IPS-NIHi11 (cell line): ENCODE data around the gene CMC2.

ENCODE experiments used
- DNase-seq: peaks from one replicate; pipeline ENCODE4 v3.0.0; 2012; ENCODE audit warnings: mixed read lengths, low spot score

CMC2 gene

DNA sequence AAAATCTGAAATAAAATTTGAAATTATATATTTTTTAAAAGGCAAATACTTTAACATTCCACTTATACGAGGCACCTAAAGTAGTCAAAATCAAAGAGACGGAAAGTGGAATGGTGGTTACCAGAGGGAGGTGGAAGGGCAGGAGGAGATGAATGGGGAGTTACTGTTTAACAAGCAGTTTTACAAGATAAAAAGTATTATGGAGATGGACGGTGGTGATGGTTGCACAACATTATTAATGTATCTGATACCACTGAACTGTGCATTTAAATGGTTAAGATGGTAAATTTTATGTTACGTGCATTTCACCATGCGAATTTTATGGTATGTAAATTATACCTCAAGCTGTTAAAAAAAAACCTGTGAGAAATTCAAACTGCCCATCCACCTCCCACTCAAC lies 5.4 kb downstream of the CMC2 start:
- DNase-seq: no peak

DNA sequence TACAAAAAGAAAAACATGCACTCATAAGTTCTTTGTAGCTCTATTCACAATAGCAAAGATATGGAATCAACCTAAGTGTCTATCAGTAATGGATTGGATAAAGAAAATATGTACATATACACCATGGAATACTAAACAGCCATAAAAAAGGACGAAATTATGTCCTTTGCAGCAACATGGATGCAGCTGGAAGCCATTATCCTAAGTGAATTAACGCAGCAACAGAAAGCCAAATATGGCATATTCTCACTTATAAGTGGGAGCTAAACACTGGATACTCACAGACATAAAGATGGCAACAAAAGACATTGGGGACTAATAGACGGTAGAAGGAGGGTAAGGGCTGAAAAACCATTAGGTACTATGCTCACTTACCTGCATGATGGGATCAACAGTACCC lies 5.8 kb downstream of the CMC2 start:
- no peak for DNase-seq

DNA sequence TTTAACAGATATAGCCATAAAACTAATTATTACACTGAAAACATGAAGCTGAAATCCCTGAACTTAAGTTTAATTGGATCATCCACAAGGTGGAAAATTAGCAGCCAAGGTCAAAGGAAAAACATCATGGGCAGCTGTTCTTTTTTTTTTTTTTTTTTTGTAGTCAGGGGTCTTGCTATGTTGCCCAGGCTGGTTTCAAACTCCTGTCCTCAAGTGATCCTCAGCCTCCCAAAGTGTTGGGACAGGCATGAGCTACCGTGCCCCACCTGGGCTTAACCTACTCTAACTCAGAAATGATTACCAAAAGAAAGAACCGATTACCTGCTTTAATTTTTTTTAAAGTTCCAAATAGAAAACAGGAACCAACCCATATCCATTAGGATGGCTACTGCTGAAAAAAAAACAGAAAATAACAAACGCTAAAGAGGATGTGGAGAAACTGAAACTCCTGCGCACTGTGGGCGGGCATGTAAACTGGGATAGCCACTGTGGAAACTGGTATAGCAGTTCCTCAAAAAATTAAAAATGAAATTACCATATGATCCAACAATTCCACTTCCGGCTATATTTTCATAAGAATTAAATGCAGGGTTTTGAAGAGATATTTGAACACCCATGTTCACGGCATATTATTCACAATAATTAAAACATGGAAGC lies 8.6 kb downstream of the CMC2 start:
- DNase-seq: no peak

- no peak for DNase-seq
Measured at GRCh38 chr16:80997139-80997798, 9.4 kb downstream of the CMC2 start.

DNA sequence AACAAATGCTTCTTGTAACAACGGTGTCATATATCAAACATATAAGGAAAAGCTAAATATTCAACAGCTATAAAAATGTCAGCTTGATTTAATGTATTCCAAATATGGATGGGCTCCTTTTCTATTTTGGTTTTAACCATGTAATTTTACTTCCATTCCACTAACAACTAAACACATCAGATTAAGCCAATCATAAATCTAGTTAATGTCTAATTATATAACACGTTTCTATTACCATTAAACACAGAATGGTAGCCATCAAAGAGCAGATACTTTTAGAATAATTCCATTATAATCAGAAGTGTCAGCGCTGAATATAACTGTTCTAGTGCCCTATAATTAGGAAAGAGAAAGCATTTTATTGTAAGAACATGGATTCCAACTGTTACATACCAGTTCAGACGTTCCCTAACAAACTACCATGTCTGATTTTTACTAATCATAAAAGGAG lies 10.0 kb downstream of the CMC2 start:
- DNase-seq: no peak

- no peak for DNase-seq
Measured at GRCh38 chr16:80994451-80994850, 12.2 kb downstream of the CMC2 start.

DNA sequence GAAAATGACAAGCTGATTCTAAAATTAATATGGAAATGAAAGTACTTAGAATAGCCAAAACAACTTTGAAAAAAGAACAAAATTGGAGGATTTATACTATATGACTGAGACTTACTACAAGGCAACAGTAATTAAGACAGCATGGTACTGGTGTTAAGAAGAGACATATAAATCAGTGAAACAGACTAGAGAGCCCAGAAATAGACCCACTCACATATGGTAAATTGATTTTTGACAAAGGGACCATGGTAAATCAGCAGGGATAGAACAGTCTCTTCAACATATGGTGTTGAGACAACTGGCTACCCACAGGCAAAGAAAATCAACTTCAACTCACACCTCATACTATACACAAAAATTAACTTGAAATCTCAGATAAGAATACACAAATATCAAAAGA lies 12.9 kb downstream of the CMC2 start:
- DNase-seq: no peak

- no peak for DNase-seq
Measured at GRCh38 chr16:80993307-80993706, 13.4 kb downstream of the CMC2 start.

DNA sequence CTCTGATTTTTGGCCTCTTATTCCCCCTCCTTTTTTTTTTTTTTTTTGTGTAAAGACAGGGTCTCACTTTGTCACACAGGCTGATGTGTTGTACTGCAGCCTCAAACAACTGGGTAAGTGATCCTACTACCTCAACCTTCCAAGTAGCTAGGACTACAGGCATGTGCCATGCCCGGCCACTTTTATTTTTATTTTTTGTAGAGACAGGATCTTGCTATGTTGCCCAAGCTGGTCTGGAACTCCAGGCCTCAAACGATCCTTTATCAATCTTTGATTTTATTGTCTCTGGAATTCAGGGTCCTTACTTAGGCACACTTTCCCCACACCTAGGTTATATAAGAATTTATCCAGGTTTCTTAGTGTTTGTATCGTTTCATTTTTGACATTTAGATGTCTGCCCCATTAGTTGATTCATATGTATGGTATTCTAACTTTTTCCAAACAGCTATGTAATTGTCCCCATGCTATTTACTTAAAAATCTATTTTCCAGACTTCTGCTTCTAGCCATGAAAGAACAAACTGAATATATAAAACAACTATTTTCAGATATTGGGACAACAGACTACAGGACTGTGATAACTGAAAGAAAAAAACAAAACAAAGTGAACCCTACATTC lies 13.9 kb downstream of the CMC2 start:
- DNase-seq: no peak

DNA sequence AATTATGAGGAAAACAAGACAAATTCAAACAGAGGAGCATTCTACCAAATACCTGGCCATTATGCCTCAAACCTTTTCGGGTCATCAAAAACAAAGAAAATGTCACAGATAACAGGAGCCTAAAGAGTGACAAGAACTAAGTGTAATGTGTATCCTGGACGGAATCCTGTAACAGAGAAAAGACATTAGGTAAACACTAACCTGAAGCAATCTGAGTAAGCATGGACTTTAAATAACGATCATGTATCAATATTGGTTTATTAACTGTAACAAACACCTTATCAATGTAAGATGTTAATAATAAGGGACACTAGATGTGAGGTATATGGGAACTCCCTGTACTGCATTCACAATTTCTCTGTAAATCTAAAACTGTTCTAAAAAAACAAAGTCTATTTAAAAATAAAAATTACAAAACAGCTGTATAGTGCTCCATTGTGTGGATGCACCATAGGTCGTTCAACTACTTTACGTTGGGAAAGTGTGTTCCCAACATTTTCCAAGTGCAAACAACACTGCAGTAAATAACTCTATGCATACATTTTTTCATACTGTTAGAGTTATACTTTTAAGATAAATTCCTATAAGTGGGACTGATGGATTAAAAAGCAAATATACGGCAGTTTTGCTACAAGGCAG lies 14.8 kb downstream of the CMC2 start:
- no peak for DNase-seq

DNA sequence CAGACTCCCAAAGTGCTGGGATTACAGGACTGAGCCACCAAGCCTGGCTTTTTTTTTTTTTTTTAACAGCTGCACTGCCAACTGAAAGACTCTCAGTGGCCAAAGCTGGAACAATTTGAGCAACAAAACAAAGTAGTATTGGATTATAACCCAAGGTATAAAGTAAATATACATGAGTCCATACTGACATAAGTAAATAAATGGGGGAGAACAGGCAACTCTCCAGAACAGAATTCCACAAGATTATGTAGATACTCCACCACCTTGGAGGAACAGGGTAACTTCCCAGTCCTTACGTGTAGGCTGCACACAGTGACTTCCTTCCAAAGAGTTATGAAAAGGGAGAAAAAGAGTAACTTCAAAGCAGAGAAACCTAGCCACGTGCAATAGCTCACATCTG lies 15.7 kb downstream of the CMC2 start:
- no peak for DNase-seq

DNA sequence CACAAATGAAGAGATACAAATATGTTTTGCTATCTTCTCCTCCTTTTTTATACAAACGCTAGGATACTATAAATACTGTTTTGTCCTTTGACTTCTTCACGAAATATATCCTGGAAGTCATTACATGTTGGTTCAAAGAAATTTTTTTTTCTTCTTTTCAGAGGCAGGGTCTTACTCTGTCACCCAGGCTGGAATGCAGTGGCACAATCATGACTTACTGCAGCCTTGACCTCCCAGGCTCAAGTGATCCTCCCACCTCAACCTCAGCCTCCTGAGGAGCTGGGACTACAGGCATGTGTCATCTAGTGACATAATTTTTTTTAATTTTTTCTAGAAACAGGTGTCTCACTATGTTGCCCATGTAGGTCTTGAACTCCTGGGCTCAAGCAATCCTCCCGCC lies 16.1 kb downstream of the CMC2 start:
- DNase-seq: no peak

GRCh38 chr16:80989801-80990200 lies 16.9 kb downstream of the CMC2 start:
- no peak for DNase-seq

- no peak for DNase-seq
Measured at GRCh38 chr16:80988756-80989155, 17.9 kb downstream of the CMC2 start.

DNA sequence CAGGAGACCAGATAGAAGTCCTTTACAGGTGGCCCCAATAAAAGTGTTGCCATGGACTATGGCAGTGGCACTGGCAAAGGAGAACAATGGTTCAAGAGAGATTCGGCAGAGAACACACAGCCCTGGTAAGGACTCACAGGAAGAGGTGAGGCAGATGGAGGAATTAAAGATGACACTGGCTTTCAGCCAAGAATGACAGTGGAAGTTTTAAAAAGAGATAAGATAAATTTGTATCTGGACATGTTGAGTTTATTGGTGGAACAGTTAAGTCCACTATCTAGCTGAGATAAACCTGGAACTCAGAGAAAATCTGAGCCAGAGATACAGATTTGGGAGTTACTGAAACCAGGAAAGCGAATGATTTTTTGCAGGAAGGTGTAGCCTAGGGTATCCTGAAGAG lies 20.1 kb downstream of the CMC2 start:
- no peak for DNase-seq

- no peak for DNase-seq
Measured at GRCh38 chr16:80985611-80986010, 21.1 kb downstream of the CMC2 start.

GRCh38 chr16:80984124-80984892 lies 22.4 kb downstream of the CMC2 start:
- no peak for DNase-seq

DNA sequence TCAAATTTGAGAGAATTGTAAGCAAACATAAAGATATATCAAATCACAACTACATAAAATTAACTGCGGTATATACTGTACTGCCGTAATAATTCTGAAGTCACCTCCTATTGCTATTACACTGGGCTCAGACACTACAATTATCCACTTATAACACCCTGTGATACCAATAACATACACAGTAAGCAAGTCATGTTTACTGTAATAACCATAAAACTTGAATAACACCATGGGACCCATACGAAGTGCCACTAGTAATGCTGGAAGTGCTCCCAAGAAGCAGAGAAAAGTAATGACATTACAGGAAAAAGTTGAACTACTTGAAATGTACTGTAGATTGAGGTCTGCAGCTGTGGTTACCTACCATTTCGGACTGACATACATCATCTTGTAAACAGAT lies 24.0 kb downstream of the CMC2 start:
- DNase-seq: no peak

GRCh38 chr16:80981103-80981502 lies 25.6 kb downstream of the CMC2 start:
- DNase-seq: no peak

DNA sequence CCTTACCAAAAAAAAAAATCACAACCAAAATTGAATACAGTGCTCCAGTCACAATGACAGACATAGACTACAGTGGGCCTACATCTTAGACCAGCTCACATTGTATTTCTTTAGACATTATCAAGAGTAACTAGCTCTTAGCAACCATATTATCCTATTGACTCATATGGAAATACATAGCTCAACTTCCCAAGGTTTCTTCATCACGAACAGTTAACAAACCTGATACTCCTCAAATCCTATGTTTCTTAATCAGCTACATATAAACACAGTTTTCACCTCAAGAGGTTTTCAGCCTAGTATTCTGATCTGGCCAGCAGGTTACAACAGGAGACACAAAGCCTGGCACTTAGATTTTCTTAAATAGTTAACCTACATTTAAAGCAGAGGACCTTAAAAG lies 29.7 kb downstream of the CMC2 start:
- DNase-seq: no peak

DNA sequence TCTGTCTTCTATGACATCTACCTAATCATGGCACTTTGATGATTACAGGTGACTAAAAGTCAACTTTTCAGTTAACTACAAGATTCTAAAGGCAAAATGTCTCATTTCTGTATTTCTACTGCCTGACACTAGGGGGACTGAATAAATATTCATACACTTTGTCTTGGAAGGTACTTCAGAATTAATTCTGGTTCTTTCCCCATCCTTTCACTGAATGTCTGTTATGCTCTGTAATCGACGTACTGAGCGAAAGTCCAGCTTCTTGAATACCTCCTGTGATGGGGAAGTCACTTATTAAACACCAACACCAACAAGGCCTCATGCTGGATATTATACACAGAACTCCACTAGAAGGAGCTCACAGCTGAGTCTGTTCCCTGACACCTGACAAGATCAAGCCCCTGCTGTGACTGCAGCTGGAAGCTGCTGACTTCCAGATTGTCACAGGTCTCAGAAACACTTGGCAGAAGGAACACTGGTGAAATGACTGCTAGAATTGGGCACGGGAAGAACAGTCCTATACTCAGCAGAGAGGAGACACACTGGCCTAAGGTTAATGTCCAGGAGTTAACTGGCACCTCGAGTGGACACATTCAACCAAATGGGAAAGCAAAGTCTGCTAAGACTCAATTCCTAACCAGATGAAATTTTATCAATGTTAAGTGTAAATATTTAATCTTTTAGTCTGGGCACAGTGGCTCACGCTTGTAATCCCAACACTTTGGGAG lies 31.9 kb downstream of the CMC2 start:
- no peak for DNase-seq

GRCh38 chr16:80973991-80974390 lies 32.7 kb downstream of the CMC2 start:
- no peak for DNase-seq
